NOMO-1 treated with DMSO at 0.1 percent for 48 hours (cell line): Measurements from ENCODE around the gene HCAR2.
A peak's percentile ranks its signal among the peaks of the same experiment; 100 is the strongest.
"Not testable (repeated sequence)": the region's sequence is repeated elsewhere in the genome, so short reads cannot be mapped to it uniquely, and the experiment has no call there.

Source experiments
- DNase-seq: peaks from one replicate; lab custom pipeline; 2025; ENCODE audit not compliant: unreplicated experiment; lab: John Stamatoyannopoulos, UW

The HCAR2 gene

GRCh38 chr12:122702890-122703611 is at the start of gene HCAR2:
TSS of gene HCAR2 (minus strand) at chr12:122703357. CDS start at chr12:122703283, 74 bp downstream.
- peak; percentile 94 for DNase-seq

GRCh38 chr12:122752464-122753318 is 49.5 kb upstream of the HCAR2 start, which contains the start of gene DENR:
TSS of gene DENR (plus strand) at chr12:122752824. CDS start at chr12:122753702, 878 bp downstream.
- DNase-seq: peak; percentile 96

- not testable (repeated sequence) for DNase-seq
Observed at GRCh38 chr12:122750781-122751515, 47.8 kb upstream of the HCAR2 start.

GRCh38 chr12:122749569-122750332 is 46.6 kb upstream of the HCAR2 start:
- DNase-seq: no peak

GRCh38 chr12:122747224-122748135 is 44.3 kb upstream of the HCAR2 start:
- DNase-seq: peak; percentile 24

- DNase-seq: peak; percentile 69
Observed at GRCh38 chr12:122743895-122744525, 40.9 kb upstream of the HCAR2 start.

- DNase-seq: no peak
Observed at GRCh38 chr12:122740351-122740750, 37.2 kb upstream of the HCAR2 start.

- no peak for DNase-seq
Observed at GRCh38 chr12:122738571-122738970, 35.4 kb upstream of the HCAR2 start.

GRCh38 chr12:122732611-122733010 is 29.5 kb upstream of the HCAR2 start:
- DNase-seq: no peak

GRCh38 chr12:122732170-122732569 is 29.0 kb upstream of the HCAR2 start:
- peak; percentile 69 for DNase-seq

- no peak for DNase-seq
Observed at GRCh38 chr12:122730215-122731014, 27.3 kb upstream of the HCAR2 start, which contains the start of gene HCAR1. TSS of gene HCAR1 (minus strand) at chr12:122730844. CDS start at chr12:122730339, 505 bp downstream.

GRCh38 chr12:122729583-122730214 is 26.5 kb upstream of the HCAR2 start:
- DNase-seq: no peak

GRCh38 chr12:122726080-122726558 is 23.0 kb upstream of the HCAR2 start:
- peak; percentile 62 for DNase-seq

GRCh38 chr12:122725452-122726079 is 22.4 kb upstream of the HCAR2 start:
- DNase-seq: peak; percentile 62

GRCh38 chr12:122724641-122725243 is 21.6 kb upstream of the HCAR2 start:
- DNase-seq: no peak

- peak; percentile 60 for DNase-seq
Observed at GRCh38 chr12:122722387-122722786, 19.2 kb upstream of the HCAR2 start.
